ENCODE measurements around the gene CDS2.

Gene CDS2

DNA sequence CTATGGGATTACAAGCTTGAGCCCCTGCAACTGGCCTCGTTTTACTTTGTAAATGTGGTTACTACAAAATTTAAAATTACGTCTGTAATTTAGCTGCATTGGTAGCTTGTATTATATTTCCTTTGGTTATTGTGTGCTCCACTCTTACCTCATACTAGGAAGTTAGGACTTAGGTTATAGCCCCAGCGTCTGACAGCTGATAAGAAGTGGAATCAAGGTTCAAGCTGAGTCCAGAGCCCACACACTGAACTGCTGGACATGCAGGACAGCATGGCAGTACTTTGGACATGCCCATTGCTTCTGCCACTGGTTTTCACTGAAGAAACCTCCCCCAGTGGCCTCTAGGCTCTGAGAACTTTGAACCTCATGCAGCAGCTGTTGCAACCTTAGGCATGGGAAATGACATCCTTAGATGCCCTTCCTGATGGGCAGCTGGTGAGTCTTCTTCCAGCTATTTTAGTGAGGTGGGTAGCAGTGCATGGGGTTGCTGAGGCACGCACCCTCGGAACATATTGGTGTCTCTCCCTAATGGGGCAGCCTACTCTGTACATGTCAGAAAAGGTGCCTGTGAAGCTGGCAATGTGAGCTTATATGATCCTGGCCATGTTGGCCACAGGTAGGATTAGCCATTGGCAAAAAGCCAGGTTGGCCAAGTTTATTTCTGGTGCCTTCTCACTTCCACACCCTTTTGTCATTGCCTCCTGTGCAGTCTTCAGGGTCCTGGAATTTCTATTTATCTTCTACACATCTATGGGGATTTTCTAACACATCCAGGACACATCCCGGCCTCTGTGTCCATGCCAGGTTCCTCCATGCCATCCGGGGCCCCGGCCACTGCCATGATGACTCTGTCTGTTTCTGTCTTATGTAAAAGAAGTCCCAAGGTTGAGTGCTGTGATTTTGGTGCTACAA, 85.3 kb downstream of the CDS2 start:
- DNase-seq (ENCODE audit: low read depth in 1 of 2, low spot score in 1 of 2): no peak

DNA sequence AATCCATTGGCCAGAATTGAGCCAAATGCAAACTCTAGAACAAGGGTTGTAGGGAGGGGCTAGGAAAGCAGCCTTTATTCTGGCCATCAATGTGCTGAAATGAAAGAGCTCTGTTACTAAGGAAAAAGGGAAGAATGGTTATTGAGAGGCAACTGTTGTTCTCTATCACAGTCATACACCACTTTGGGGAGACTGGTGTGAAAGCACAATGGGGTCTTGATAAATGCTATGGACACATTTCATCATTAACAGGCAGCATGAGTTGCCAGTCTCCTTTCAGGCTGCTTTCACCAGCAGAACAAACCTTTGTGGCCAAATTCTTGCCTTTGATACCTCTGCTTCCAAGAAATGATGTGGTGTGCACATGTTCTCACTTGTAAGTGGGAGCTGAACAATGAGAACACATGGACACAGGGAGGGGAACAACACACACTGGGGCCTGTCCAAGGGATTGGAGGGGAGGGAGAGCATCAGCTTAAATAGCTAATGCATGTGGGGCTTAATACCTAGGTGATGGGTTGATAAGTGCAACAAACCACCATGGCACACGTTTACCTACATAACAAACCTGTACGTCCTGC, 86.2 kb downstream of the CDS2 start:
- no peak for DNase-seq (ENCODE audit: low read depth in 1 of 2, low spot score in 1 of 2)

DNA sequence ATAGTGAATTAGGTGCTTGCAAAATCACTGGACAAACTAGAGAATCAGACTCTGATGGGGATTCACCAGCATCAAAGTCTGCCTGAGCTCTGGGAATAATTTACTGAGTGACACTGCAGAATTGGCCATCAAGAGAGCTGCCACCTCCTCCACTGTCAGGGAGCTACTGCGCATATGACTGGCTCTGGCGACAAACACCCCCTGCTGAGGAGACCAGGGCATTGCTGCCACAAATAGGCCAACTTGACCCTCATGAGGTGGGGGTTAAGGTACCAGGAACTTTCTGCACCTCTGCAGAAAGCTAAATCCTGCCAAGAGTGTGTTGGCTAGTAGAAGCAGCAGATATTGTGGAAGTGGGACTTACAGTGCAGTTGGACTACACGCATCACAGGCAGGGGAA, 88.0 kb downstream of the CDS2 start:
- DNase-seq (ENCODE audit: low read depth in 1 of 2, low spot score in 1 of 2): no peak

DNA sequence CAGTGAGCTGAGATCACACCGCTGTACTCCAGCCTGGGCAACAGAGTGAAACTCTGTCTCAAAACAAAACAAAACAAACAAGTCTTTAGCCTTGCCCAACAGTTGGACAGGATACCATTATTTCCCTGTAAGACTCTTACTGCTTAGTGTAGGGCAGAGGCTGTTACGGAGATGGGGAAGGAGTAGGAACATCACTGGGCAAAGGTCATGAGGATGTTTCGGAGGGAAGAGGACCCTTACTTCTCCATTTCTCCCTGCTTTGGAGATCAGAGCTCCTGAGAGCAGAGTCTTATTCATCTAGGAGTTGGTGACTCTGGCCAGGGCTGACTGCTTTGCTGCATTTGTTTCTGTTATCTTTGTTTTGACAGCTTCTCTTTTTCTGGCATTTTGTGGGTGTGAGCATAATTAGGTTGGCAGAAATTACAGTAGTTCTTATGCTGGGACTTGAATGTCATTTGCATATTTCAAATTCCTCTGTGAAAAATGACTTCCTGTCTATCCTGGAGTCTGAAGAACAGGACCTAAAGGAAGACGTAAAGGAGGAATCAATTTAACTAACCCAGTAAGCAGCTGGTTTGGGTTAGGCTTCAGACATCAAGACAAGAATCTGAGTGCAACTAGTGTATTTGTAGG, 89.0 kb downstream of the CDS2 start:
- DNase-seq (ENCODE audit: low read depth in 1 of 2, low spot score in 1 of 2): no peak

DNA sequence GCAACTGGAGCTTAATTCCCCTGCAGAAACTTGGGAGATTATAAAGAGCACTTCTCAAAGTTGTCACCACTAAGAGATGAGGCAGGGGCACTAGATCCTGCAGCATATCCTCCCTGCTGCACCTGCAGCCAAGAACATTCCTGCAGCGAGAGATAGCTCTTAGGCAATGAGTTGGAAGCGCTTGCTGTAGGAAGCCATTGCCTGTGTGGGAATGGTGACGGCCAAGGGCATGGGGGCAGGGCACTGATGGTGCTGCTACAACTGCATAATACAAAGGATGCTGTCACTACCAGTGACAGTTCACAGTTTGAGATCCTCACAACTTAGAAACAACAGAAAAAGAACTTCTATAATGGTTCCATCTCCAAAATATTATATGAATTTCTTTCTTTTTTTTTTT, 89.9 kb downstream of the CDS2 start:
- no peak for DNase-seq (ENCODE audit: low read depth in 1 of 2, low spot score in 1 of 2)

DNA sequence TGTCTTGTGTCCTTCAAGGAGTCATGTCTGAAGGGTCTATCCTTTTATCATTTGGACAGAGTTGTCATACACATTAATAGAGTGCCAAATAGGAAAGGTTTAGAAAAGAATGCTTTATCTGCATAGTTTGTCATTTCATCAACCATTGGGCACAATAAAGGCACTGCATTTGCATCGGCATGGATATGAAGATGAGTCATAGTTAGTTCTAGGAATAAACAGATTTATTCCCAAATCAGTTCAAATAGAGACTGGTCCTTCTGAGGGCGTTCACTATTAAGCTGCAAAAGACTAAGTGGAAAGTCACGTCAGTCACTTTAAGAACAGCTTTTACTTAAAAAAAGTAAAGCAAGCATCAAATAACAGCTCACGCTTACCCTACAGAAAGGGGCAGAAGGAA, 90.8 kb downstream of the CDS2 start:
- DNase-seq (ENCODE audit: low read depth in 1 of 2, low spot score in 1 of 2): no peak

DNA sequence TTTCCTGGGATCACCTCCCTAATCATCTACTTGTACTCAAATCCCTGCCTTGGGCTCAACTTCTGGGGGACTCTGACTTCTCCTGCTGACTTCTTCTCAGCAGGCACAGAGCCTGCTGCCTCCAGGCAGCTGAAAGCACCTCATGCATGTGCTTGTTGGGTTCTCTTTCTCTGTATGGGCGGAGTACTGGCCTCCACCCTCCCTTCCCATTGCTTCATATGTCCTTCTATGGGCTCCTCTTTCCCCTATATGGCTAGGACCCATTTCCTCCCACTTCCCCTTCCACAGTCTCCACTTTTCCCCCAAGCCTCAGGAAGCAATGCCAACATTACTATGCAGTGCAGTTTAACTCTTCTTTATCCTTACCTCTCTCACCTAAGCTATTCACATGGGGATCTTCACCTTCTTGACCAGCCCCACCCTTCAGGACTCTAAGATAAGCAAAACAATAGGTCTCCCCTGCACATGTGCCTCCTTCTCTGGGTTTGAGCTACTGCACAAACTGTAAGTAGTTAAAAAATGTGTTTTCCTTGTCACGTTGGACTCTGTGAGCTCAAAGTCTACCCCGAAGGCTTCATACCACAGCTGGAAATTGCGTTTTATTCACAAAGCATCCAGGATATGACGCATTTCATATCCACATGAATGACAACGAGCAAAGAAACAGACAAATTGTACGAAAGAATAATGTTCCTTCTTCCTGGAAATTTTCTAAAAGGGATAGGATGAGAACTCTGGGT, 93.7 kb downstream of the CDS2 start:
- DNase-seq (ENCODE audit: low read depth in 1 of 2, low spot score in 1 of 2): no peak

DNA sequence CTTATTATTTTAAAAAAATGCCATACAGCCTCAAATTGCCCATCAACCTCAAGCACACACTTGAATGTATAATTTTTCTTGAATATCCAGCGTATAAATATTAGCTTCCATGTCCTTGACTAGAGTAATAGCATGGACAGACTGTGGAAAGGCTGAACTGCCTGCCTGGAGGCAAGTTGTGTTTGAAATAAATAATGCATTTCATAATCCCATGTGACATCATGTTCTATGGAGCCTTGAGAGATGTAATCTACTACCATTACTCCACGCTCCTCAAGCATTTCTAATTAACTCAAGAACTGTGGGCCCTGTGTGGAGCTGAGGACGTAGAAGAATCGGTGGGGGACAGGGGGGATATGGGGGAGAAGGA, 94.2 kb downstream of the CDS2 start:
- no peak for DNase-seq (ENCODE audit: low read depth in 1 of 2, low spot score in 1 of 2)

DNA sequence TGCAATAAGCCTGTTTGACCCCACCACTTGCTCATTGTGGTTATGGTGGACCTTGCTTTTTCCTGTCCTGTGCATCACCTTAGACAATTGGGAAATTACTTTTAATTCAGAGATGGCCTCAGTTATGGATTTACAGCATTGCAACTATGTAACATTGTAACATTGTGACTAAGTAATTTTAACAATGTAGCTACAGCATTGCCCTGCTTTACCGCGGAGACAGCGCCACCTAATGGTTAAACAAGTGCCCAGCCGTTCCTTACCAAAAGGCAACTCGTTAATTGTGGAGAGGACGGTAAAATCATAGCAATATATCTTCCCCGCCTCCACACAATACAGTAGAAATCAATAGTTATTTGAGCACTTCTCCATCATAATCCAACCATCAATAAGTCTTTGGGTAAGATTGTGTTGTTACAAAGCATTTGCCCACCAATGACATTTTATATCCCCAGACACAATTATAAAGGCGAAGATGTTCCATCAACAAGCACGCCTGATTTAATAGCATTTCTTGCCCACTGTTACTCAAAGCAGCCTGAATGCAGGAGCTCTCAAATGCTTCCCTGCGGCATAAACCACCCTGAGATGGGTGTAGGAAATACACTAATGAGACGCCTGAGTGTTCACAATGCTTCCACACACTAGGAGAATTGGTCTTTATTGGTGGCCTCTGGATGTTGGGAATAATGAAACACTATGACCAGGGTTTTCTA, 96.3 kb downstream of the CDS2 start:
- DNase-seq (ENCODE audit: low read depth in 1 of 2, low spot score in 1 of 2): peak in 1 of 2 donors; percentile 10

DNA sequence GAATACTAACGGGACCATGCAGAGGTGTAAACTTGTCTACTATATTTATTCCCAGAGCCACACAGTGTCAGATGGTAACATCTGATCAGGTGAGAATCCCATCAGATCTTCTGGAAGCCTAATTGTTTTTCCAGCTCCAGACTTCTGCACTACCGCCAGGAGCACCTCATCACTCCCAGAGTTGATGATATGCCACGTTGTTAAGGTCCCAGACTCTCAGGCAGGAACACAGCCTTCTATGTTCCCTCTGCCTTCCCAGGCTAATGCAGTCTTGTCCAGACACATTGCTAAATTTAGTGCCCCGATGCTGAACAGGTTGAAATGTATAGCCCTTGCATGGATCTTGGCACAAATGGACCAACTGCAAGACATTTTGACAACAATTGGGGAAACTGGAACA, 103.7 kb downstream of the CDS2 start:
- no peak for DNase-seq (ENCODE audit: low read depth in 1 of 2, low spot score in 1 of 2)

DNA sequence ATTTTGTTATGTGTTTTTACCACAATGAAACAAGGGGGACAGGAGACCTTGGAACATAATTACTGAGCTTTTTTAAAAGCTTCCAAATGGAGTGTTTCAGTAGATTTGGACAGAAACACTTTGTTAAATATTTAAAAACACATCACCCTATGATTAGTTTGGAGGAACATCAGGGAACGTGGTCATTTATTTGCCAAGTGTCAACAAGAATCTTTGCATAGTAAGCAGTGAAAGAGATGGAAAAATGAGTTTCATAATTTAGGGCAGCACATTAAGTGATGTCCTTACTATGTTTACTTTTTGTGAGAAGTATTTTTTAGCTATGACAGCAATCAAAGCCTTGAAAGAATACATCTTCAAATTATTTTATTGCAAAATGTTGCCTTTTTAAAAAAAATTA, 107.3 kb downstream of the CDS2 start:
- no peak for DNase-seq (ENCODE audit: low read depth in 1 of 2, low spot score in 1 of 2)

DNA sequence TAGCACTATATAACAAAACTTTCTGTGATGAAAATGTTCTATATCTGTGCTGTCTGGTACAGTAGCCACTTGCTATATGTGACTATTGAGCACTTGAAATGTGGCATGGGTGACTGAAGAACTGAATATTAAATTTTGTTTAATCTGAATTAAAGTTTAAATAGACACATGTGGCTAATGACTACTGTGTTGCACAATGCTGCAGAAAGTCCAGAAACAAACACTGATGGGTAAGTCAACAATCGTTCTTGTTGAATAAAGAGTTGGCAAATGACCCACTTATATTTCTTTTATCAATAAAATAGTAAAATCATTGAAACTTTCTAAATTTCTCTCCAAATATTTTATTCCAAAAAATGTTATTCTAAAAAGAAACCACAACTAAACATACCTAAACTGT, 108.2 kb downstream of the CDS2 start:
- no peak for DNase-seq (ENCODE audit: low read depth in 1 of 2, low spot score in 1 of 2)
